Measurements from ENCODE around the gene CDON.

CDON gene

GRCh38 chr11:126105022-126105747 is 42.5 kb upstream of the CDON start:
- no peak overlapping the region; the same call in 1 of the 2 replicates for H3K27ac ChIP-seq
- no peak for TF ChIP-seq CTCF (conservative IDR thresholded peaks at IDR 0.05)

GRCh38 chr11:126104420-126104819 is 41.8 kb upstream of the CDON start:
- TF ChIP-seq CTCF (conservative IDR thresholded peaks at IDR 0.05) = no peak
- H3K27ac ChIP-seq = peak overlapping the region; percentile 84; the same call in 1 of the 2 replicates

- no peak for TF ChIP-seq CTCF (conservative IDR thresholded peaks at IDR 0.05)
- H3K27ac ChIP-seq = peak overlapping the region; percentile 84
Measured at GRCh38 chr11:126103150-126103549, 40.5 kb upstream of the CDON start.

- no peak for TF ChIP-seq CTCF (conservative IDR thresholded peaks at IDR 0.05)
- peak overlapping the region; percentile 84 for H3K27ac ChIP-seq
Measured at GRCh38 chr11:126102436-126102981, 39.8 kb upstream of the CDON start.

GRCh38 chr11:126101930-126102283 is 39.2 kb upstream of the CDON start:
- no peak for TF ChIP-seq CTCF (conservative IDR thresholded peaks at IDR 0.05)
- H3K27ac ChIP-seq = peak overlapping the region; percentile 84

- peak overlapping the region; percentile 84 for H3K27ac ChIP-seq
- no peak for TF ChIP-seq CTCF (conservative IDR thresholded peaks at IDR 0.05)
Measured at GRCh38 chr11:126101251-126101929, 38.7 kb upstream of the CDON start.

GRCh38 chr11:126100716-126101115 is 38.0 kb upstream of the CDON start:
- H3K27ac ChIP-seq = peak overlapping the region; percentile 84
- no peak for TF ChIP-seq CTCF (conservative IDR thresholded peaks at IDR 0.05)

Measured in VCaP (cell line).